Activated CD4-positive, CD25-positive, alpha-beta regulatory T cell treated with anti-CD3 and anti-CD28 coated beads, Interleukin-2, amount 50 U/mL, for 16 hours (primary cell): ENCODE measurements around the gene ERFL.
"Not testable (repeated sequence)": the region's sequence is repeated elsewhere in the genome, so short reads cannot be mapped to it uniquely, and the experiment has no call there.

ENCODE experiments used
- DNase-seq: peaks from one replicate; pipeline ENCODE4 v3.0.0-alpha.2; 2020; ENCODE audit warnings: low read depth, low spot score

The ERFL gene

GRCh38 chr19:41941410-41942202, 13.4 kb upstream of the ERFL start:
- no peak for DNase-seq

GRCh38 chr19:41940731-41941409, 12.6 kb upstream of the ERFL start:
- no peak for DNase-seq

- DNase-seq: no peak
These were observed 11.8 kb upstream of the ERFL start for GRCh38 chr19:41939861-41940730.

GRCh38 chr19:41939209-41939608, 11.0 kb upstream of the ERFL start:
- DNase-seq: not testable (repeated sequence)

- no peak for DNase-seq
These were observed 9.5 kb upstream of the ERFL start for GRCh38 chr19:41937525-41938468.

GRCh38 chr19:41936961-41937360, 8.7 kb upstream of the ERFL start:
- DNase-seq: no peak

GRCh38 chr19:41936416-41936850, 8.2 kb upstream of the ERFL start:
- no peak for DNase-seq

GRCh38 chr19:41935760-41936415, 7.6 kb upstream of the ERFL start:
- DNase-seq: no peak

GRCh38 chr19:41934849-41935374, 6.7 kb upstream of the ERFL start:
- DNase-seq: peak; percentile 60

GRCh38 chr19:41933693-41934426, 5.6 kb upstream of the ERFL start:
- no peak for DNase-seq

- DNase-seq: no peak
These were observed 4.6 kb upstream of the ERFL start for GRCh38 chr19:41932720-41933332.

- DNase-seq: no peak
These were observed 4.0 kb upstream of the ERFL start for GRCh38 chr19:41932259-41932719.

- no peak for DNase-seq
These were observed 2.8 kb upstream of the ERFL start for GRCh38 chr19:41930926-41931592.

GRCh38 chr19:41930322-41930722, 2.1 kb upstream of the ERFL start:
- DNase-seq: no peak

GRCh38 chr19:41929536-41930071, 1.4 kb upstream of the ERFL start:
- no peak for DNase-seq

GRCh38 chr19:41928754-41929535, 696 bp upstream of the ERFL start:
- DNase-seq: no peak

- no peak for DNase-seq
These were observed 604 bp downstream of the ERFL start for GRCh38 chr19:41927497-41928192.
